IMR-90 (cell line): ENCODE results near the gene GK. TPM values are rescaled to one million over a fixed set of nuclear protein-coding genes. Genes with fewer than 3 reads are reported as not detected.

Experiments used
- ATAC-seq: fragments of 200-7000 bp; cut with Tn5 transposase; 2 replicates; pipeline ENCODE4 v1.9.1; 2020; ENCODE audit warnings: low read depth, mild to moderate bottlenecking, moderate library complexity
- BruUV-seq: library from RNA; stranded (reverse); fragments of 400-500 nt; replicated peaks from 2 replicates; lab custom pipeline; 2021; lab: Mats Ljungman, UMichigan
- CTCF ChIA-PET: fragments of 300-600 bp; formaldehyde crosslinking; extraction: SDS; loops from one replicate; lab custom pipeline; 2021; ENCODE audit warnings: antibody characterized with exemption; lab: Yijun Ruan, JAX
- POLR2A ChIA-PET: fragments of 300-600 bp; sonication (Branson Sonifier 250); formaldehyde crosslinking; loops from one replicate; lab custom pipeline; 2022; ENCODE audit warnings: antibody characterized with exemption; ENCODE audit not compliant: unreplicated experiment; lab: Charles Lee
- DNase-seq: peaks from one replicate; pipeline ENCODE4 v3.0.0; 2013
- H2AFZ ChIP-seq: replicated peaks from 2 replicates; pipeline ENCODE3; 2013; ENCODE audit warnings: low read length, mild to moderate bottlenecking; ENCODE audit not compliant: poor library complexity
- H2AK5ac ChIP-seq: 2 replicates; pipeline ENCODE4 v1.6.1; 2013; ENCODE audit warnings: low read depth, low read length, inconsistent platforms
- H2AK9ac ChIP-seq: replicated peaks from 2 replicates; pipeline ENCODE3; 2013; ENCODE audit warnings: mild to moderate bottlenecking, low read depth, low read length, moderate library complexity; ENCODE audit not compliant: poor library complexity
- H2BK120ac ChIP-seq: 2 replicates; pipeline ENCODE4 v1.6.1; 2013; ENCODE audit warnings: low read depth, low read length, inconsistent platforms
- H2BK15ac ChIP-seq: 3 replicates; pipeline ENCODE4 v1.6.1; 2013; ENCODE audit warnings: low read depth, low read length, inconsistent platforms
- H2BK20ac ChIP-seq: 2 replicates; pipeline ENCODE4 v1.6.1; 2013; ENCODE audit warnings: low read depth, mild to moderate bottlenecking, inconsistent platforms, low read length, moderate library complexity
- H2BK5ac ChIP-seq: 2 replicates; pipeline ENCODE4 v1.6.1; 2013; ENCODE audit warnings: mild to moderate bottlenecking, low read depth, low read length, inconsistent platforms; ENCODE audit not compliant: poor library complexity, severe bottlenecking
- H3K14ac ChIP-seq: replicated peaks from 2 replicates; pipeline ENCODE4 v1.6.1; 2013; ENCODE audit warnings: low read depth, low read length, inconsistent platforms
- H3K18ac ChIP-seq: 2 replicates; pipeline ENCODE4 v1.6.1; 2013; ENCODE audit warnings: low read depth, low read length, control low read depth
- H3K23ac ChIP-seq: 2 replicates; pipeline ENCODE4 v1.6.1; 2013; ENCODE audit warnings: low read depth, low read length, inconsistent platforms
- H3K27ac ChIP-seq: 2 replicates; pipeline ENCODE4 v1.5.1; 2013; ENCODE audit warnings: mild to moderate bottlenecking, control low read depth, low read length; ENCODE audit not compliant: insufficient read depth
- H3K27me3 ChIP-seq: 2 replicates; pipeline ENCODE4 v1.6.1; 2013; ENCODE audit warnings: low read length; ENCODE audit not compliant: control insufficient read depth, insufficient read depth
- H3K36me3 ChIP-seq: 2 replicates; pipeline ENCODE4 v1.6.1; 2013; ENCODE audit warnings: low read length, mixed read lengths; ENCODE audit not compliant: control insufficient read depth, insufficient read depth
- H3K4ac ChIP-seq: 2 replicates; pipeline ENCODE4 v1.6.1; 2013; ENCODE audit warnings: low read depth, low read length, inconsistent platforms
- H3K4me1 ChIP-seq: 2 replicates; pipeline ENCODE4 v1.6.1; 2013; ENCODE audit warnings: low read length, mixed read lengths; ENCODE audit not compliant: control insufficient read depth, insufficient read depth
- H3K4me2 ChIP-seq: 2 replicates; pipeline ENCODE4 v1.6.1; 2013; ENCODE audit warnings: low read depth, mild to moderate bottlenecking, control low read depth, low read length, moderate library complexity
- H3K4me3 ChIP-seq: 2 replicates; pipeline ENCODE4 v1.5.1; 2013; ENCODE audit warnings: low read depth, mild to moderate bottlenecking, control low read depth, low read length, moderate library complexity; ENCODE audit not compliant: insufficient read depth
- H3K56ac ChIP-seq: 2 replicates; pipeline ENCODE4 v1.6.1; 2013; ENCODE audit warnings: low read length, inconsistent platforms; ENCODE audit not compliant: insufficient read depth; ENCODE audit errors: extremely low read depth
- H3K79me1 ChIP-seq, 2 experiments: 2 replicates each; pipeline ENCODE4 v1.6.1; 2013; ENCODE audit warnings: low read length in 2 of 2, inconsistent platforms in 1 of 2, low read depth in 1 of 2
- H3K9ac ChIP-seq: 2 replicates; pipeline ENCODE4 v1.6.1; 2013; ENCODE audit warnings: low read depth, low read length, control low read depth
- H3K9me1 ChIP-seq: 2 replicates; pipeline ENCODE4 v1.6.1; 2013; ENCODE audit warnings: low read length, inconsistent platforms; ENCODE audit not compliant: insufficient read depth
- H3K9me3 ChIP-seq: 2 replicates; pipeline ENCODE4 v1.6.1; 2013; ENCODE audit warnings: low read length; ENCODE audit not compliant: control insufficient read depth, insufficient read depth
- H4K20me1 ChIP-seq: 2 replicates; pipeline ENCODE4 v1.6.1; 2013; ENCODE audit warnings: low read length, inconsistent platforms; ENCODE audit not compliant: insufficient read depth
- H4K5ac ChIP-seq: 2 replicates; pipeline ENCODE4 v1.6.1; 2013; ENCODE audit warnings: mild to moderate bottlenecking, low read depth, low read length, control low read depth
- H4K8ac ChIP-seq, 2 experiments: 2 replicates each; pipeline ENCODE4 v1.6.1; 2013; ENCODE audit warnings: low read depth in 2 of 2, low read length in 2 of 2, control low read depth in 1 of 2, inconsistent platforms in 1 of 2
- H4K91ac ChIP-seq: 2 replicates; pipeline ENCODE4 v1.6.1; 2013; ENCODE audit warnings: low read depth, low read length, inconsistent platforms; ENCODE audit not compliant: insufficient read depth
- BHLHE40 ChIP-seq: fragments of 150-350 bp; IDR thresholded peaks from 2 replicates; pipeline ENCODE4 v1.6.1; 2016; ENCODE audit warnings: mild to moderate bottlenecking, low read depth, low read length
- CEBPB ChIP-seq: IDR thresholded peaks from 2 replicates; pipeline ENCODE4 v1.6.1; 2012; ENCODE audit warnings: low read depth, low read length, improper control_type of control experiment
- CHD1 ChIP-seq: IDR thresholded peaks from 2 replicates; pipeline ENCODE4 v1.6.1; 2012; ENCODE audit warnings: low read depth, low read length, improper control_type of control experiment
- CTCF ChIP-seq: conservative IDR thresholded peaks from 2 replicates; pipeline ENCODE4 v1.5.1; 2012; ENCODE audit warnings: mild to moderate bottlenecking, low read depth, low read length, improper control_type of control experiment
- FOS ChIP-seq: fragments of 150-350 bp; IDR thresholded peaks from 2 replicates; pipeline ENCODE4 v1.6.1; 2016; ENCODE audit warnings: low read depth, low read length
- MAFK ChIP-seq: IDR thresholded peaks from 2 replicates; pipeline ENCODE4 v1.6.1; 2012; ENCODE audit warnings: low read depth, low read length, improper control_type of control experiment
- MAZ ChIP-seq: IDR thresholded peaks from 2 replicates; pipeline ENCODE4 v1.6.1; 2012; ENCODE audit warnings: low read depth, mild to moderate bottlenecking, low read length, improper control_type of control experiment, moderate library complexity, borderline replicate concordance
- MXI1 ChIP-seq: IDR thresholded peaks from 2 replicates; pipeline ENCODE4 v1.6.1; 2012; ENCODE audit warnings: low read depth, mild to moderate bottlenecking, low read length, moderate library complexity, borderline replicate concordance
- NFE2L2 ChIP-seq: fragments of 150-350 bp; IDR thresholded peaks from 2 replicates; pipeline ENCODE4 v1.6.1; 2016; ENCODE audit warnings: low read depth, mild to moderate bottlenecking, low read length
- POLR2A ChIP-seq: IDR thresholded peaks from 2 replicates; pipeline ENCODE4 v1.6.1; 2012; ENCODE audit warnings: mild to moderate bottlenecking, low read depth, low read length
- RAD21 ChIP-seq: IDR thresholded peaks from 2 replicates; pipeline ENCODE4 v1.6.1; 2012; ENCODE audit warnings: low read length, improper control_type of control experiment
- RCOR1 ChIP-seq: IDR thresholded peaks from 2 replicates; pipeline ENCODE4 v1.6.1; 2012; ENCODE audit warnings: mild to moderate bottlenecking, low read length, improper control_type of control experiment; ENCODE audit not compliant: insufficient replicate concordance
- RFX5 ChIP-seq: IDR thresholded peaks from 2 replicates; pipeline ENCODE4 v1.8.0; 2012; ENCODE audit warnings: low read depth, mild to moderate bottlenecking, low read length, moderate library complexity
- SMC3 ChIP-seq: fragments of 150-350 bp; IDR thresholded peaks from 2 replicates; pipeline ENCODE4 v1.6.1; 2016; ENCODE audit warnings: low read depth, mild to moderate bottlenecking, antibody characterized with exemption, low read length, moderate library complexity
- USF2 ChIP-seq: fragments of 150-350 bp; IDR thresholded peaks from 2 replicates; pipeline ENCODE4 v1.6.1; 2017; ENCODE audit warnings: mild to moderate bottlenecking, antibody characterized with exemption, low read length, low read depth
- WGBS, 2 experiments: methylation state at CpG; one replicate each; pipeline versions ENCODE4 v1.1.5 to v1.1.7; 2013; ENCODE audit warnings: missing lambda C conversion rate in 2 of 2; ENCODE audit not compliant: insufficient read length in 1 of 2; ENCODE audit errors: extremely low coverage in 2 of 2; 5-methylcytosine and 5-hydroxymethylcytosine counted together
- dilution Hi-C: fragments of 300-500 bp; cut with HindIII; formaldehyde crosslinking; loops from one replicate; pipeline ENCODE4 v1.14.3; 2018; ENCODE audit warnings: low sequenced_read_pairs; ENCODE audit not compliant: unreplicated experiment
- in situ Hi-C: fragments of 300-500 bp; cut with MboI; formaldehyde crosslinking; loops from 3 replicates; pipeline ENCODE4 v1.14.3; 2019; ENCODE audit warnings: low sequenced_read_pairs, inconsistent platforms, mixed read lengths
- intact Hi-C: fragments of 100-400 bp; cut with micrococcal nuclease; formaldehyde crosslinking; loops from 2 replicates; pipeline ENCODE4 v1.10.0; 2022
- polyA plus RNA-seq, 3 experiments: library from polyadenylated mRNA; depleted of rRNA; stranded (reverse); fragments of >200 nt; gene quantifications; 2 replicates each; pipeline ENCODE4 v1.2.3, GENCODE V29; 2012; ENCODE audit warnings: low replicate concordance in 1 of 3
- total RNA-seq: library from RNA; depleted of rRNA; stranded (reverse); fragments of >200 nt; gene quantifications from 2 replicates; pipeline ENCODE4 v1.2.3, GENCODE V29; 2012

Gene GK
- total and polyA plus RNA-seq, 2 of the 4 experiments (the other 2 are of a cell fraction): 7.6 to 9.3 TPM

GRCh38 chrX:30620980-30621618 is 32.1 kb upstream of the GK start (continued):
- TF ChIP-seq MXI1: no peak

- H3K14ac ChIP-seq: no peak overlapping the region
- no peak overlapping the region for H3K9ac ChIP-seq
- H3K23ac ChIP-seq: no peak overlapping the region
- H3K27ac ChIP-seq: no peak overlapping the region
- H3K4me1 ChIP-seq: peaks cover 2% of the 10 kb centered on the region; the same call in 1 of the 2 replicates
- H3K18ac ChIP-seq: no peak overlapping the region
- H4K8ac ChIP-seq: no peak overlapping the region
- H3K4ac ChIP-seq: no peak overlapping the region
- dilution Hi-C loops (no loop called here), intact Hi-C loops (no loop called here), in situ Hi-C loops (no loop called here)
- CTCF ChIA-PET: interaction anchor here (0.6 kb wide), 1 partner anchor 32 kb away, joined by 3 read pairs; no protein-coding TSS in a partner anchor
- H2BK5ac ChIP-seq: no peak overlapping the region
- H3K79me1 ChIP-seq: no peaks in the 10 kb centered on the region
- H4K5ac ChIP-seq: no peak overlapping the region
- POLR2A ChIA-PET: no interaction called here
- no CpG with 5 or more reads among the region's 2 CpGs for WGBS, 2 experiments
- no peaks in the 10 kb centered on the region for H4K20me1 ChIP-seq
- H3K9me1 ChIP-seq: no peaks in the 10 kb centered on the region; the same call in 1 of the 2 replicates
- no peak overlapping the region for H3K4me3 ChIP-seq
- no TSS peak for BruUV-seq
- no peaks in the 10 kb centered on the region for H3K36me3 ChIP-seq
- no peak overlapping the region for H2BK120ac ChIP-seq
- ATAC-seq (no peak), DNase-seq (no peak)
- peaks cover 7% of the 10 kb centered on the region for H3K9me3 ChIP-seq
- H4K91ac ChIP-seq: no peak overlapping the region
- no peaks in the 10 kb centered on the region for H3K27me3 ChIP-seq
- no peak overlapping the region for H2BK20ac ChIP-seq
- H3K56ac ChIP-seq: no peak overlapping the region
- H2AK5ac ChIP-seq: no peak overlapping the region
- H3K4me2 ChIP-seq: no peak overlapping the region
- no peak overlapping the region for H2BK15ac ChIP-seq
- H2AFZ ChIP-seq: no peak overlapping the region
- no peak overlapping the region for H2AK9ac ChIP-seq
- TF ChIP-seq USF2 (no peak), CHD1 (no peak), CTCF (no peak), MAFK (no peak), RCOR1 (no peak), CEBPB (no peak), POLR2A (no peak), SMC3 (no peak), MAZ (no peak), FOS (no peak), RFX5 (no peak), BHLHE40 (no peak), RAD21 (no peak), NFE2L2 (no peak), MXI1 (no peak)
Observed at GRCh38 chrX:30622361-30622760, 30.9 kb upstream of the GK start.
